Neutrophil (primary cell): ENCODE results near the gene FABP1.

Experiments used
- H3K27ac ChIP-seq: fragments of 200-600 bp; sonication (generic); 2 replicates; pipeline ENCODE4 v1.5.1; 2016; ENCODE audit warnings: mild to moderate bottlenecking, moderate library complexity
- H3K27me3 ChIP-seq: fragments of 200-600 bp; sonication (generic); 2 replicates; pipeline ENCODE4 v1.6.0; 2016; ENCODE audit warnings: mild to moderate bottlenecking
- H3K36me3 ChIP-seq: fragments of 200-600 bp; sonication (generic); 2 replicates; pipeline ENCODE4 v1.5.1; 2017
- H3K4me1 ChIP-seq, 2 experiments: fragments of 200-600 bp in 1 of 2; sonication (generic) in 1 of 2; 1 replicate in 1 of 2; 2 replicates in 1 of 2; pipeline versions ENCODE4 v1.5.1 to v1.6.1; 2013 to 2016; ENCODE audit warnings: low read depth in 1 of 2, low read length in 1 of 2, mild to moderate bottlenecking in 1 of 2, moderate library complexity in 1 of 2; ENCODE audit not compliant: control insufficient read depth in 1 of 2, insufficient read depth in 1 of 2
- H3K4me3 ChIP-seq, 2 experiments: fragments of 200-600 bp in 1 of 2; sonication (generic) in 1 of 2; 1 replicate in 1 of 2; 2 replicates in 1 of 2; pipeline ENCODE4 v1.5.1; 2013 to 2016; ENCODE audit warnings: low read depth in 1 of 2, low read length in 1 of 2, mild to moderate bottlenecking in 1 of 2, moderate library complexity in 1 of 2
- H3K9me3 ChIP-seq: fragments of 200-600 bp; sonication (generic); 2 replicates; pipeline ENCODE4 v1.5.1; 2016
- TF ChIP-seq, protein P1 (sequence below): fragments of 200-600 bp; sonication (generic); IDR thresholded peaks from 2 replicates; pipeline ENCODE4 v1.5.1; 2016; ENCODE audit warnings: antibody characterized with exemption

FABP1 gene

DNA sequence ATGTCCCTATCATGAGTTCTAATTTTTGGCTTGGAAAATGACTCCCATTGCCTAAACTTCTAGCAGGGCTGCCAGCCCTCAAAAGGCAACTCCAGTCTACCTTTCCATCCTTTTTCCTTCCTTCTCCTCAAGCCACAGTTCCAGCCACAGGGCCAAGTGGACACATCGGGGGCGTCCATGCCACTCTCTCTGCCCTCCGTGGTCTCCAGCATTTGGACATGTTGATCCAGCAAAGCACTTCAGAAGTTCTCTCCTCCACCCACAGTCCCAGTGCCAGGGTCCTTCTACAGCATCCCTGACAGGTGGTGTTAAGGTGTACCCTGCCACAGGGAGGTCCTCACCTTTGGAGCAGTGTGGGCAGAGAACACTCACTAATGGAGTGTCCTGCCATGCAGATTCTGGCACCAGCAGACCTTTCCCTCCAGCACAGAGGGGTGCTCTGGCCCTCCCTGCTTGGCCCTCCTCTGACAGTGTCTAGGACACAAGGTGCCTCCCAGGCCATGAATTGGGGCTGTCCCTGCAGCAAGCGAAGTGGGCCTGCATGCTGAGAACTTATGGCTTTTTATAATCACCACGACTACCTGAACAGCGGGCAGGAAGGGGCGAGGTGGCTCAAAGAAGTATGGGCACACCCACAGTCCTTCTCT lies 1.6 kb upstream of the FABP1 start:
- Histone ChIP-seq H3K4me1 (no peaks in the 10 kb centered on the region), H3K27me3 (peaks cover 5% of the 10 kb centered on the region), H3K27ac (no peak overlapping the region), H3K4me3 (no peak overlapping the region), H3K36me3 (no peaks in the 10 kb centered on the region), H3K9me3 (no peaks in the 10 kb centered on the region)
- TF ChIP-seq, protein P1, sequence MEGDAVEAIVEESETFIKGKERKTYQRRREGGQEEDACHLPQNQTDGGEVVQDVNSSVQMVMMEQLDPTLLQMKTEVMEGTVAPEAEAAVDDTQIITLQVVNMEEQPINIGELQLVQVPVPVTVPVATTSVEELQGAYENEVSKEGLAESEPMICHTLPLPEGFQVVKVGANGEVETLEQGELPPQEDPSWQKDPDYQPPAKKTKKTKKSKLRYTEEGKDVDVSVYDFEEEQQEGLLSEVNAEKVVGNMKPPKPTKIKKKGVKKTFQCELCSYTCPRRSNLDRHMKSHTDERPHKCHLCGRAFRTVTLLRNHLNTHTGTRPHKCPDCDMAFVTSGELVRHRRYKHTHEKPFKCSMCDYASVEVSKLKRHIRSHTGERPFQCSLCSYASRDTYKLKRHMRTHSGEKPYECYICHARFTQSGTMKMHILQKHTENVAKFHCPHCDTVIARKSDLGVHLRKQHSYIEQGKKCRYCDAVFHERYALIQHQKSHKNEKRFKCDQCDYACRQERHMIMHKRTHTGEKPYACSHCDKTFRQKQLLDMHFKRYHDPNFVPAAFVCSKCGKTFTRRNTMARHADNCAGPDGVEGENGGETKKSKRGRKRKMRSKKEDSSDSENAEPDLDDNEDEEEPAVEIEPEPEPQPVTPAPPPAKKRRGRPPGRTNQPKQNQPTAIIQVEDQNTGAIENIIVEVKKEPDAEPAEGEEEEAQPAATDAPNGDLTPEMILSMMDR, result no peak

DNA sequence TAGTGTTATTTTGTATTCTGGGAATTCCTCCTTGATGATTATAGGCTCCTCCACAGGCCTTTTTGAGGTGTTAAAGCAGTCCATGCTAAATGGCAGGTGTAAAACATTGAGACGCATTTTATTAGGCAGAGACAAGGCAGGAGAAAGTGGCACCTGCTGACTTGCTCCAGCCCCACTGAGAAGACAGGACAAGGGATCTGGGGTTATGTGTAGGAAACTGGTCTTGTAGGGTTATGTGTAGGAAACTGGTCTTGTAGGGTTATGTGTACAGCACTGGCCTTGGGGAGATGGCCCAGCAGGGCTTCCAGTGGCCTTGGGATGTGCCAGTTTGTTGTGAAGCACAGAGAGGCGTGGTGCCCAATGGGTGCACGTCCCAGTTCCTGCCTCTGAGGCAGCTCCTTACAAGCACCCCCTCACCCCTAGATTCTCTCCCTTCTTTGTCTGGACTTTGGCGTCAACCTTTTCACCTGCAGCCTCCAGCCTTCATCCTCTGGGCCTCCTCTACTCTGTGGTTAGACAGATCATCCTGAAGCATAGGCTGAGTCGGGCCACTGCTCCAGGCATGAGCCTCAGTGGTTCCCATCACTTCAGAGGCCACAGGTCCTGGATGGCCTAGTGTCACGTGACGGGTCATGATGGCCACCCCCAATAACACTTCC lies 921 bp upstream of the FABP1 start:
- TF ChIP-seq, protein P1, result no peak

DNA sequence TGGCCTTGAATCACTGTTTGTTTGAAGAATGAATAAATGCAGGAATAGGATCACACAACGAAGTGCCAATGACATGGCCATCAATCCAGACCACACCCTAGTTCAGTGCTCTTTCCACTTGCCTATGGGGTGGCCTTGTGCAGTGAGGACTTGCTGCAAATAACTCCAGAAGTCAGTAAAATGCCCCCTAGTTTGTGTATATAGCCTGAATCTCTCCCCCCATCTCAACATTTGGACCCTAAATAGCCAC lies 299 bp downstream of the FABP1 start:
- Histone ChIP-seq H3K4me3 (no peak overlapping the region), H3K4me1 (no peaks in the 10 kb centered on the region), H3K27me3 (peaks cover 10% of the 10 kb centered on the region), H3K27ac (no peak overlapping the region), H3K36me3 (no peaks in the 10 kb centered on the region), H3K9me3 (no peaks in the 10 kb centered on the region)
- TF ChIP-seq, protein P1, result no peak

More for the DNA sequence above, 921 bp upstream of the FABP1 start:
- H3K4me1 ChIP-seq, result no peaks in the 10 kb centered on the region
- peaks cover 7% of the 10 kb centered on the region for H3K27me3 ChIP-seq
- no peak overlapping the region for H3K4me3 ChIP-seq
- no peaks in the 10 kb centered on the region for H3K9me3 ChIP-seq
- H3K27ac ChIP-seq, result no peak overlapping the region
- no peaks in the 10 kb centered on the region for H3K36me3 ChIP-seq

DNA sequence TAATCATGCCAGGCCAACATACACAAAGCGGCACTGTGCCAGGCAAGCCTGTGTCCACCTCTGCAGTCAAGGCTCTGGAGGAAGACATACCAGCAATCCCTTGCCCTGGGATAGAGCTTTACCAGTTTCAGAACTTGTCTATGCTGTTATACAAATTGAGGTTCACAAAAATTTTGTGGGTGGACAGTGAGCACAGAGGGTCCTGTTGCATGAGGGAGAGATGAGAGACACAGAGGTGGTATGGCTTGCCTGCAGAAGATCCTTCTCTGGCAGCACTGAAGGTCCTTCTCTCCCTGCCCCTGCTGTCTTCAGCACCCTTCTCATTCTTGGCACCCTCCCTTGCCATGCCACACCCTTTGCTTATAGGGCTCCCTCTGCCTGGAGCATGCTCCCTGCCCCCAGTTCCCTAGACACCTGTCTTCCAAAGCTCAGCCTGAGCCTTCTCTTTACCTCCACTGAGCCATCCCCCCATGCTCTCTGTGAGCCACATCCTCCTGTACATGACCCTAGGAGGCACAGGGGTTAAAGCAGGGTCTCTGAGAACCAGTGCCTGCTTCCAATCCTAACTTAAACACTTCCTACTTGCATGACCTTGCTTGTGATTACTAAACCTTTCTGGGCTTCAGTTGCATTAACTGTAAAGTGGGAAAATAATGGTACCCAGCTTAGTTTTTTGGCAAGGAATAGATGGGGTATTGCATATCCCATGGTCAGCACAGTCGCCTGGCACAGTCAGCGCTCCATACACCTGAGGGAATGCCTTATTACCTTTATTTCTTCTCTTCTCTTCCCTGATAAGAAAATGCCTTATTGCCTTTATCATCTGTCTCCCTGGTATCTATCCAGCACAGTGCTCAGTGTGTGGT lies 857 bp downstream of the FABP1 start:
- H3K4me1 ChIP-seq, result no peaks in the 10 kb centered on the region
- TF ChIP-seq, protein P1, result no peak
- H3K36me3 ChIP-seq, result no peaks in the 10 kb centered on the region
- H3K27ac ChIP-seq, result no peak overlapping the region
- peaks cover 14% of the 10 kb centered on the region for H3K27me3 ChIP-seq
- no peak overlapping the region for H3K4me3 ChIP-seq
- no peaks in the 10 kb centered on the region for H3K9me3 ChIP-seq

DNA sequence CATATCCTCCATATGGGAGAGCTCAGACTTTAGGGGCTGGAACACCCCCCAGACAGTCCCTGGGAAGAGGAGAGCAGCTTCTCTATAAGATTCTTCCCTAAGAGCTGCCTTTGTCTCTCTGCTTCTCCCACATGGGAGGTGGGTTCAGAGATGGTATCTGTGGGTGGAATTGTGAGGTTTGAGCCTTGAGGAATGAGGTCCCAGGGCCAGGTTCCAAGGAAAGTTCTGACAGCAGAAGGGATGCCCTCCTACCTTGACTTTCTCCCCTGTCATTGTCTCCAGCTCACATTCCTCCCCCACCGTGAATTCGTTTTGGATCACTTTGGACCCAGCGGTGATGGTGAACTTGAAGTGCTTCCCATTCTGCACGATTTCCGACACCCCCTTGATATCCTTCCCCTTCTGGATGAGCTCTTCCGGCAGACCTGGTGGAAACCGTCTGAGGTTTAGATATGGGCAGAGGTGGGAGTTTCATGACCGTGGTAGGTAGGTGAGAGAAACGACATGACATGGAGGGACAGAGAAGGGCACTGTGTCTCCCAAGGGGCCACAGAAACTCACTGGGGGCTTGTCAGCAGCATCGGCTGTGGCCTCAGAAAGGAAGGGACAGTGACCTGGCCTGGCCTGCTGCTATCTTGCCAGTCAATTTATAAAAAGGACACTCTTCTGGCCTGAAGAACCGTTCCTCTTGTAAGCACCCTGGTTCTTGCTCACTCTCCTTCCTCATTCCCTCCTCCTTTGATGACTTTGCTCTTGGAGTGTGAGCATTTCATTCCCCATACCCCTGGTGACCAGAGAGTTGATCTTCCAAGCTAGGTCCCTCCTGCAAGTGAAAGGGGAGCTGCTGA lies 1.7 kb downstream of the FABP1 start:
- Histone ChIP-seq H3K36me3 (no peaks in the 10 kb centered on the region), H3K4me3 (no peak overlapping the region), H3K4me1 (no peaks in the 10 kb centered on the region), H3K27me3 (peaks cover 14% of the 10 kb centered on the region), H3K27ac (no peak overlapping the region), H3K9me3 (no peaks in the 10 kb centered on the region)
- TF ChIP-seq, protein P1, result no peak
